ENCODE data around the gene RIN1.
"Not testable (repeated sequence)": the region's sequence is repeated elsewhere in the genome, so short reads cannot be mapped to it uniquely, and the experiment has no call there.

The RIN1 gene

DNA sequence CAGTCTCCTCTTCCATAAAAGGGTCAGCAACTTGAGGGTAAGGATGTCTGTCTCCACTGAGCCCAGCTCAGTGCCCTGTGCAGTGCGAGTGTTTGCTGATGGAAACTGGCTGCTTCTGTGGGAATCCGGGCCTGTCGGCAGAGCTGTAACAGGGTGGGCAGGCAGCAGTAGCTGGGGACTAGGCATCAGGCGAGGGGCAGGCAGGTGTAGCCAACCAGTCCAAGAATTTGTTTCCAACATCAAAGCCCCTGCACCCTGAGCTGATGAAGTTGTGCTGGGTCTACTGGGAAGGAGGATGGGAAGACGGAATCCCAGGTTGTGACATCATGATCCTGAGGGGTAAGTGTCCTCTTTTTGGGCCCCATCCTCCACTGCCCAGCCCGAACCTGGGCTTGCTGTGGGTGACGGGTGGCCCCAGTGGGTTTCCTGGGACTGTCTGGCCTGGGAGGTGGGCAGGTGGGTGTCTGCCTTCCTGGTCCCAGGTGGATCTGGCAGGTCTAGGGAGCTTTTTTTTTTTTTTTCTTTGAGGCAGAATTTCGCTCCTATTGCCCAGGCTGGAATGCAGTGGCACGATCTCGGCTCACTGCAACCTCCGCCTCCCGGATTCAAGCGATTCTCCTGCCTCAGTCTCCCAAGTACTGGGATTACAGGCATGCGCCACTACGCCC lies 24.3 kb upstream of the RIN1 start:
- DNase-seq, result no peak

DNA sequence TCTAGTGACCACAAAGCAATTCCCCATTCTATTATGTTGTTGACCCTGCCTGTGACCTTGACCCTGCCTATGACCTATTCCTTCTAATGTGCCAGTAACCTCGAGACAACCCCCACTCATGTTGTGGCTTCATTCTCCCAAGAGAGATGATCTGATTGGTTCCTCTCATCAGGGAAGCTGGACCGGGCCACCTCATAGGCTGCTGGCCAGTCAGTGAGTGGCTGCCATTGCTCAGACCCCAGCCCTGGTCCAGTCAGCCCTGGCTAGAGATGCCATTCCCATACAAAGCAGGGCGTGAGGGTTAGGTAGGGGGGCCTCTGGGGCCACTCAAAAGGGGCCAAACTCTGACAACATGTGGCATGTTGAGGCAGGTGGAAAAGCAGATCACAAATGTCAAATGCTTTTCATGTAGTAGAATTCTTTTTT lies 23.4 kb upstream of the RIN1 start:
- no peak for DNase-seq

DNA sequence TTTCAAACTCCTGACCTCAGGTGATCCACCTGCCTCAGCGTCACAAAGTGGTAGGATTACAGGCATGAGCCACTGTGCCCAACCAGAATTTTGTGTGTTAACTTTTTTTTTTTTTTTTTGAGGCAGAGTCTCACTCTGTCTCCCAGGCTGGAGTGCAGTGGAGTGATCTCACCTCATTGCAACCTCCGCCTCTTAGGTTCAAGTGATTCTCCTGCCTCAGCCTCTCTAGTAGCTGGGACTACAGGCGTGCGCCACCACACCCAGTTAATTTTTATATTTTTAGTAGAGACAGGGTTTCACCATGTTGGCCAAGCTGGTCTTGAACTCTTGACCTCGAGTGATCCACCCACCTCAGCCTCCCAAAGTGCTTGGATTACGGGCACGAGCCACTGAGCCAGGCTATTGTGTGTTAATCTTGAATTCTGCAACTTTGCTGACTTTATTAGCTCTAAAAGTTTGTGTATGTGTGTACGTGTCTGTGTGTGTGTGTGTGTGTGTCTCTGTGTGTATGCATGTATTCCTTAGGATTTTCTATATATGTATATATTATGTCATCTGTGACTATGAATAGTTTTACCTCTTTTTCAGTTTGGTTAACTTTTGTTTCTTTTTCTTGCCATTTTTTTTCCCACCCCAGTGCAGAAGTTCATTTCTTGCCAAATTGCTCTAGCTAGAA lies 14.5 kb upstream of the RIN1 start:
- DNase-seq, result not testable (repeated sequence)

GRCh38 chr11:66349084-66349386 lies 12.8 kb upstream of the RIN1 start:
- no peak for DNase-seq

- DNase-seq, result peak; percentile 92 to 96
Observed at GRCh38 chr11:66347425-66348276, 11.4 kb upstream of the RIN1 start, which contains the start of gene B4GAT1. TSS of gene B4GAT1 (minus strand) at chr11:66347629. CDS start at chr11:66347545, 84 bp downstream.

- DNase-seq, result peak in 1 of 2 experiments; percentile 70
Observed at GRCh38 chr11:66346476-66347424, 10.5 kb upstream of the RIN1 start.

GRCh38 chr11:66345316-66345649 lies 9.0 kb upstream of the RIN1 start:
- no peak for DNase-seq

DNA sequence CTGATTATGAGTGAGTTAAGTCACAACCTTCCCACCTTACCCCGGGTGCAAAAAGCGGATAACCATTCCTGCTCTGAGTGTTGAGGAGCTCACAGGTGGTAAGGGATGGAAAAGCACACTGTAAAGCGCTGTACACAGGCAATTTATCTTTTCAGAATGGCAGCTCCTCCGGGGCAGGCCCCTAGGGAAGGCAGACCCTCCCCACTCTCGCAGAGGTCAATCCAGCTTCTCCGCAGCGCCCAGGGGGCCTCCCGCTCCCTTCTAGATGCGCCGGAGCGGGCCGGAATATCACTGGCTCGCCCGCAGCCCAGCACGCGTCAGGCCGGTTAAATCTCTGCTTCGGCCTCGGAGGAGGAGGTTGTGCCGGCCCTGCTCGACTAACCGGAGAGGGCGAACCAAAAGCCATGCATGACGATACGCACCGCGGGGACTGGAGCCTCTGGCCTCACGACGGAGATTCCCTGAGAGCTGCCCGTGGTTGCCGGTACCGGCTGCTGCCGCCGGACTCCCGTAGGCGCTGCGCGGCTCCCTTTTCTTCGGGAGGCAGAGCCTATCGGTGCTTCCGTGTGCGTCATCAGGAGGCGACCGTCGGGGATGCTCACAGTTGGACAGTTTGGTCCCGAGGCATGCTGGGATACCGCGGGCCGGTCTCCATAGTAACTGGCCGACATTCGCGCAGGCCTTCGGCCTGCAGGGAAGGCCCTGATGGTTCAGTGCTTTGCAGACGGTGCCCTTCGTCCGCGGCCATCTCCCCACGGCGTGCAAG lies 8.5 kb upstream of the RIN1 start, which contains the start of gene BRMS1:
TSS of gene BRMS1 (minus strand) at position 555 of the 766 bp plus-strand sequence. CDS start 2,870 bp downstream, outside the sequence.
- peak; percentile 96 to 98 for DNase-seq

DNA sequence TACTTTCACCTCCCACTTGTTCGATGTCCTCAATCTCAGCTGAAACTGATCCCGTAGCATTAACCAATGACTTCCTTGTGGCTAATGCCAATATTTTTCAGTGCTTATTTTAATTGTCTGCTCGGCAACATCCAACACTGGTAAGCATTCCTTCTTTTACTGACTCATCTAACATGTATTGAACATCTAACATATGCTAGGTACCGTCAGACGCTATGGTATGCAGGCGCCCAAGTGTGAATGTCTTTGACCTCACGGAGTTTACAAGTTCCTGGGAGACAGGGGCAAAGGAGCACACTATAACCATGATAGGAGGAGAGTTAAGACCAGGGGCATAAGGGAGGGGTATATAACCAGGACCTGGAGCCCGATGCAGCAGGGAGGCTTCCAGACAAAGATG lies 6.9 kb upstream of the RIN1 start:
- DNase-seq, result no peak

DNA sequence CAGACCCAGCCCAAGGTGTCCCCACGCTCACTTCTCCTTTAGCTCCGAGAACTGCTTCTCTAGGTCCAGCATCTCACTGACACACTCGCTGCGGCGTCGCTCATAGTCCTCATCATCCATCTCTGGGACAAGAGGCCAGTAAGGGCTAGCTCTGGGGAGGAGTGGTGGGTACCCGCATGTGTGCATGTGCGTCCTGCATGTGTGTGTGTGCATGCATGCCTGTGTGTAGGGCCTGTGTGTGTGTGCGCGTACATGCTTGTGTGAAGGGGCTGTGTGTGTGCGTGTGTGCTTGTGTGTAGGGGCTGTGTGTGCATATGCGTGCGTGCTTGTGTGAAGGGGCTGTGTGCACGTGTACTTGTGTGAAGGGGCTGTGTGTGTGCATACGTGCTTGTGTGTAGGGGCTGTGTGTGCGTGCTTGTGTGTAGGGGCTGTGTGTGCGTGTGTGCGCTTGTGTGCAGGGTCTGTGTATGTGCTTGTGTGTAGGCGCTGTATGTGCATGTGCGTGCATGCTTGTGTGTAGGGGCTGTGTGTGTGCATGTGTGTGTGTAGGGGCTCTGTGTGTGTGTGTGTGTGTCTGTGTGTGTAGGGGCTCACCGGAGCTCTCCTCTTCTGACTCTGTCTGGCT lies 5.4 kb upstream of the RIN1 start:
- DNase-seq, result no peak

DNA sequence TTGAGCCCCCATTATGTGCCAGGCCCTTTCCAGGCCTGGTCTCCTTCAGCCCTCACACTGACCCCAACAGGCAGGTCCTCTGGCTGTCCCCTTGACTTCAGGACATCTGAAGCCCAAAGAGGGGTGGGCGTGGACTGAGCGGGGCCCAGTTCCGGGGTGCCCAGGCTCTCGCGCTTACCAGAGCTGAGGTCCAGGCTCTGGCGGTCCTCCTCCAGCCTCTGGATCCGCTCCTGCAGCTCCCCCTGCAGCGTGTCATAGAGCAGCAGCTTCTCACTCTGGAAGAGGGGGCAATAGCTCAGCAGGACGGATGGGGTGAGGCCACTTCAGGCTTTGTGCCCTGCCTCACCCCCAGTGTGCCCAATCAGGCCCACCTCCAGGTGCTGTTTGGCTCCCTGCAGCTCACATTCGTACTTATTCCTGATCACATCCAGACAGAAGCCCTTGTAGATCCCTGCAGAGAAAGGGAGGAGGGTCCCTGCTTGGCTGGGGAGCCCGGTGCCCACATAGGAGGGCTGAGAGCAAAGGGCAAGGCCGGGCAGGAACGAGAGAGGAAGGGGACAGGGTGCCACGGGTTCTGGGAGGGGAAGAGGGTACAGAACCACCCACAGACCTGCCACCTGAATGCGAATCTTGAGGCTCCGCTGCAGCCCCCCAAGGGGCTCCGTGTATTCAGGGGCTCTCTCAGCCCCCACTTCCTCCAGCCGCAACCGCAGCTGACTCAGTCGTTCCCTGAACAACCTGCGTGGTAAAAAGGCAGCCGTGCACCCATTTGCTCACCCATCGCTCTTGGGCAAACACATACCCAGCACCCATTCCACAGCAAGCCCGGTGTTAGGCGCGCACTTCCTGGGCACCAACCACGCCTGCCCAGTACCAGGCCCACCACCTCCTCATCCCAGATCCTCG lies 4.6 kb upstream of the RIN1 start:
- no peak for DNase-seq

DNA sequence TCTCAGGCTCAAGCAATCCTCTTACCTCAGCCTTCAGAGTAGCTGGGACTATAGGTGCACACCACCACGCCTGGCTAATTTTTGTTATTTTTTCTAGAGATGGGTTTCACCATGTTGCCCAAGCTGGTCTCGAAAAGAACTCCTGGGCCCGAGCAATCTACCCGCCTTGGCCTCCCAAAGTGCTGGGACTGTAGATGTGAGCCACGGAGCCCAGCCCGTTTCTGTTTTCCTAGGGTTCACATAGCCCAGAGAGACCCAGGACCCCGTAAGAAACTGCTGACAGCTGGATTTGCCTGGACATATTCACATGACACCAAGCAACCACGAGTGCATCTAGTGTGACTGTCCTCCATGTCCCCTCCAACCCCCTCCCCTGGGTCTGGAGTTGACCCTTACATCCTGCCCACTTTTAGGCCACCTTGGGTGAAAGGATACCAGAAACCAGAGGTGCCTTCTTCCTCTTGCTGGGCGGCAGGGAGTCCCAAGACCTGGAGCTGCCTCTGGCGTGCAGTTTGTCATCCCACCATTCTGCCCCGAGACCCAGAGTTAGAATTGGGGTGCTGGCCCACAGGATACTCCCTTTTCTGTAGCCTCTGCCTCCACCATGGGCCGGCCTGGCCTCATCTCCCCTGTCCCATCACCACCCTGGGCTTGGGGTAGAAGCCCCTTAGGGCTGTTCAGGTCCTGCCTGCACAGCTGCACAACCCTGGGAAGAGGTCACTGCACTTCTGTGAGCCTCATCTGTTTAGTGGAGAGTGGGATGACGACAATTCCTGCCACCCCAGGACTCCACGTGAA lies 3.7 kb upstream of the RIN1 start:
- DNase-seq, result no peak

GRCh38 chr11:66339162-66339675 lies 3.0 kb upstream of the RIN1 start:
- no peak for DNase-seq

DNA sequence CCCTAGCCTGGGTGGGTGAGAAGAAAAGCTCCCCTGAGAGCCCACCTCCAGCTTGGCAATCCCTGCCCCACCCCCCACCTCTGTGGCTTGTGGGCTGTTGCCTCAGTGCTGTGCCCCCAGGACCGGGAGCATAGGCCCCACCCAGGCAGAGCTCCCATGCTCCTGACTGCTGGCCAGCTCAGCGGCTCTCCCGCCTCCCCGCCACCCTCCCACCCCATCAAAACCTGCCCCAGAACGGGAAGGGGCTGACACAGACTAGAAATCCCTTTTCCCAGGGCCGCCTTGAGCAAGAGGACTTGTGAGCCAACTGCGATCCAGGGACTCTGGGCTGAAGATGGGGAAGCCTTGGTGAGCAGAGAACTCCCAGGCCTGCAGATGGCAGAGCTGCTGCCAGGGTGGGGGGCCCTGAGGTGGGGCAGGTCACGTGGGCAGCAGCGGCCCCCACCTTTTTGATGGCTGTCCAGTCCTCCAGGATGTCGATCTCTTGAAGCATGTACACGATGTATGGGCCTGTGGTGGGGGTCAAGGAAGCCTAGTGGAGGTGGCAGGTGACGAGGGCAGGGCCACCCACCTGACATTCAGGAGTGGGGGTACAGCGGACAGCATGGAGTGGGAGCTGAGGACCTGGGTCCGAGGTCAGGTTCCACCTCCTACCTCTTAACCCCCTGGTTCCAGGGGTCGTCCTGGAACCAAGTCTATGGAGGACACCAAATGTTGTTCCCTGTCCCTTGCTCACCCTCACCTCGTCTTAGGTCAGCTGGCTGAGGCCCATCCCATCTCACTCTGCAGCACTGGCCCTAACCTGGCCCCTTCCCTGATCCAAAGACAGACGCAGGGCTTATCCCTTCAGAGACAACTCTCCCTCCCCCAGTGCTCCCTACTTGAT lies 2.3 kb upstream of the RIN1 start:
- DNase-seq, result no peak

- no peak for DNase-seq
Observed at GRCh38 chr11:66337103-66337899, 1.1 kb upstream of the RIN1 start.

DNA sequence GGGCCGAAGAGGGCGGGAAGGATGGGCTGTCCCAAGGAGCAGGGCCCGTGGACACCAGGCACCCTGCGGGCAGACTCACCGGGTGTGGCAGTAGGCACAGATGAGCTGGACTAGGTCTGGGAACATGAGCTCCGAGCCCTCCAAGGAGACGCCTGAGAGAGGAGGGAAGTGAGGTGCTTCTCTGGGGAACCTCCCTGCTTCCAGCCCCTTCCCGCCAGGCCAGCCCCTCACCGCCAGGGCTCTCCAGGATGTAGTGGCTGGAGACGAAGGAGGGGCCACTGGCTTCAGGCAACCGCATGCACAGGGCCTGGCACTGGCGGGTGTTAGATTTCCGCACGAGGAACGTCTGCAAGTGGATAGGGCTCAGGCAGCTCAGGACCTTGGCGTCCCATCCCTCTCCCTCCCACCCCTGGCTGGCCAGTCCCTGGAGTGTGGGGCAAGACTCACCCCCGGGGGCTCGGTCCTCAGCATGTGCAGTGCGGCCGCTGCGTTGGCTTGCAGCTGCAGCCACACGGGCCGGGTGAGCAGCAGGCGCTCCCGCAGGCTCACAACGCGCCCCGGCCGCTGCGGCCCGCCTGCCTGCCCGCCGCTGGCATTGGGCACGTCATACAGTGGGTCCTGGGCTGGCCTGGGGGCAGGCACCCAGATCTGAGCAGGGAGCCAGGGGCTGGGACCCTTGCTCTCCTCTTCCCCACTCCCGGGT lies 552 bp downstream of the RIN1 start:
- DNase-seq, result peak in 1 of 2 experiments; percentile 52
